ENCODE measurements around the gene GRIN3B. TPM values are rescaled to one million over a fixed set of nuclear protein-coding genes. Genes with fewer than 3 reads are reported as not detected.

GRIN3B gene
- total and polyA plus RNA-seq, 8 donors: 0.03 TPM; not detected in 7

DNA sequence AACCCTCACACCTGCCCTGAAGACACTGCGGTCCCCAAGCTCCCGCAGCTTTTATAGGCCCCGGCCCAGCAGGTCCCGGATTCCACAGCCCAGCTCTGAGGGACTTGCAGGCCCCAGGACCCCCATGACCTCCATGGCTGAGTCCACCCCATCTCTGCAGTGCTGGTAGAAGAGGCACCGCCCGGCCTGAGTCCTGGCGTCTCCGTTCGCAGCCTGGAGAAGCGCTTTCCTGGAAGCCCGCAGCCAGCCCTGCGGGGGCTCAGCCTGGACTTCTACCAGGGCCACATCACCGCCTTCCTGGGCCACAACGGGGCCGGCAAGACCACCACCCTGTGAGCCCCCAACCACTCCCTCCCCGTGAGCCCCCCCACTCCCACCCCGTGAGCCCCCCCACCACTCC is 48.9 kb downstream of the GRIN3B start:
- intact Hi-C loops (cut with DNase I; ENCODE audit: low total_unique reads): loop anchor here (10.0 kb wide), 1 partner anchor 46 kb away; the partner anchor contains the start of gene POLR2E
- TF ChIP-seq POLR2A (IDR thresholded peaks at IDR 0.05): no peak
- no peak for TF ChIP-seq CTCF (IDR thresholded peaks at IDR 0.05)
- TF ChIP-seq EP300 (IDR thresholded peaks at IDR 0.05): no peak
- TF ChIP-seq POLR2AphosphoS5 (IDR thresholded peaks at IDR 0.05): no peak
- 90 to 96% (median 94%) methylated on average over 7 to 17 of the region's 17 CpGs for WGBS, 5 donors
- Histone ChIP-seq H3K27ac (no peak overlapping the region), H3K4me3 (no peak overlapping the region), H3K36me3 (peaks cover 0 to 23% (median 0%) of the 10 kb centered on the region in 4 donors), H3K9me3 (no peaks in the 10 kb centered on the region), H3K4me1 (peaks cover 0 to 8% (median 0%) of the 10 kb centered on the region in 4 donors), H3K27me3 (no peaks in the 10 kb centered on the region)
- DNase-seq: no peak

GRCh38 chr19:1049800-1050199 is 49.6 kb downstream of the GRIN3B start:
- Histone ChIP-seq H3K27me3 (no peaks in the 10 kb centered on the region), H3K9me3 (no peaks in the 10 kb centered on the region), H3K36me3 (peaks cover 0 to 25% (median 0%) of the 10 kb centered on the region in 4 donors), H3K27ac (no peak overlapping the region), H3K4me1 (peaks cover 0 to 8% (median 0%) of the 10 kb centered on the region in 4 donors), H3K4me3 (no peak overlapping the region)
- DNase-seq: peak in 1 of 2 donors; percentile 53
- TF ChIP-seq POLR2AphosphoS5 (IDR thresholded peaks at IDR 0.05) (no peak), POLR2A (IDR thresholded peaks at IDR 0.05) (no peak), EP300 (IDR thresholded peaks at IDR 0.05) (no peak), CTCF (IDR thresholded peaks at IDR 0.05) (no peak)
- intact Hi-C loops (cut with DNase I; ENCODE audit: low total_unique reads): loop anchor here (10.0 kb wide), 1 partner anchor 45 kb away; the partner anchor contains the start of gene POLR2E
- 60 to 77% (median 65%) methylated on average over 3 to 11 of the region's 11 CpGs for WGBS, 5 donors

GRCh38 chr19:1050989-1051788 is 51.0 kb downstream of the GRIN3B start:
- H3K36me3 ChIP-seq: peaks cover 0 to 30% (median under 1%) of the 10 kb centered on the region in 4 donors
- no peak for DNase-seq

DNA sequence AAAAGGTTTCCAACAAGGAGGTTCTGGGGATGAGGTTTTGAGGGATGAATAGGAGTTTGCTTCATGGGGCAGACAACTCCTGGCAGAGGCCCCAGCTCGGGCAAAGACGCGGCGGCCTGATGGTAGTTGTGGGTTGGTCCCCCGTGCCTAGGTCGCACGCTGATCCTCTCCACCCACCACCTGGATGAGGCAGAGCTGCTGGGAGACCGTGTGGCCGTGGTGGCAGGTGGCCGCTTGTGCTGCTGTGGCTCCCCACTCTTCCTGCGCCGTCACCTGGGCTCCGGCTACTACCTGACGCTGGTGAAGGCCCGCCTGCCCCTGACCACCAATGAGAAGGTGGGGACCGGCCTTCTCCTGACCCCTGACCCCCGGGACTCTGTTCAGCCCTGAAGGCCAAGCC is 51.6 kb downstream of the GRIN3B start:
- H3K9me3 ChIP-seq: peaks cover 0 to 12% (median 6%) of the 10 kb centered on the region in 4 donors
- intact Hi-C loops (cut with DNase I; ENCODE audit: low total_unique reads): no loop called here
- no peak overlapping the region for H3K4me3 ChIP-seq
- H3K27ac ChIP-seq: no peak overlapping the region
- no peaks in the 10 kb centered on the region for H3K27me3 ChIP-seq
- 86 to 90% (median 89%) methylated on average over 16 to 17 of the region's 17 CpGs for WGBS, 5 donors
- TF ChIP-seq POLR2A (IDR thresholded peaks at IDR 0.05) (no peak), CTCF (IDR thresholded peaks at IDR 0.05) (no peak), EP300 (IDR thresholded peaks at IDR 0.05) (no peak), POLR2AphosphoS5 (IDR thresholded peaks at IDR 0.05) (no peak)
- peaks cover 0 to 8% (median 0%) of the 10 kb centered on the region in 4 donors for H3K4me1 ChIP-seq
- peaks cover 0 to 30% (median 3%) of the 10 kb centered on the region in 4 donors for H3K36me3 ChIP-seq
- no peak for DNase-seq

More at GRCh38 chr19:1050989-1051788, 51.0 kb downstream of the GRIN3B start:
- no peaks in the 10 kb centered on the region for H3K27me3 ChIP-seq
- intact Hi-C loops (cut with DNase I; ENCODE audit: low total_unique reads): no loop called here
- H3K4me1 ChIP-seq: peaks cover 0 to 8% (median 0%) of the 10 kb centered on the region in 4 donors
- H3K27ac ChIP-seq: no peak overlapping the region
- 83 to 91% (median 89%) methylated on average over 23 to 31 of the region's 31 CpGs for WGBS, 5 donors
- peaks cover 0 to 6% (median 2%) of the 10 kb centered on the region in 4 donors for H3K9me3 ChIP-seq
- TF ChIP-seq CTCF (IDR thresholded peaks at IDR 0.05): no peak
- TF ChIP-seq POLR2A (IDR thresholded peaks at IDR 0.05): no peak
- no peak overlapping the region for H3K4me3 ChIP-seq
